ENCODE data around the gene COX4I1. TPM values are rescaled to one million over a fixed set of nuclear protein-coding genes. Genes with fewer than 3 reads are reported as not detected.

The COX4I1 gene
- total RNA-seq, 1 experiment from 2014 or later = 429 TPM

- in situ Hi-C loops (cut with HindIII; ENCODE audit: low pct_unique_long_range_greater_than_20kb, low sequenced_read_pairs) (no loop called here), intact Hi-C loops (cut with micrococcal nuclease; ENCODE audit: unreplicated experiment) (no loop called here)
- H3K4me3 ChIP-seq (ENCODE audit: low read depth in 2 of 2, low read length in 2 of 2) = no peak overlapping the region
- BruUV-seq (replicated peaks) = no TSS peak
- H3K27ac ChIP-seq (ENCODE audit: low read length) = no peak overlapping the region
- TF ChIP-seq CTCF (IDR thresholded peaks at IDR 0.05) (no peak), POLR2AphosphoS5 (IDR thresholded peaks at IDR 0.05; ENCODE audit: low read depth, low read length) (no peak), REST (IDR thresholded peaks at IDR 0.05; ENCODE audit: insufficient read depth in 1 of 2, low read depth in 2 of 2, low read length in 1 of 2) (no peak), TCF7L2 (IDR thresholded peaks at IDR 0.05; ENCODE audit: low read depth, low read length) (no peak), SIN3A (IDR thresholded peaks at IDR 0.05; ENCODE audit: borderline replicate concordance, insufficient read depth, low read depth, low read length) (no peak)
- no peak for ATAC-seq
- no peaks in the 10 kb centered on the region for H3K9me3 ChIP-seq (ENCODE audit: control insufficient read depth, insufficient read depth, low read depth, low read length)
- H3K4me1 ChIP-seq (ENCODE audit: control insufficient read depth, insufficient read depth, low read length) = no peaks in the 10 kb centered on the region
- CTCF ChIA-PET = no interaction called here
- H3K36me3 ChIP-seq (ENCODE audit: control insufficient read depth, insufficient read depth, low read length) = peaks cover 3% of the 10 kb centered on the region; the same call in 1 of the 2 replicates
- DNase-seq (ENCODE audit: low read depth, low spot score) = no peak
- H3K27me3 ChIP-seq (ENCODE audit: control insufficient read depth, insufficient read depth, low read length) = no peaks in the 10 kb centered on the region
- POLR2A ChIA-PET = interaction anchor here (0.6 kb wide), 1 partner anchor 37 kb away, joined by 5 read pairs; no protein-coding TSS in a partner anchor
Observed at GRCh38 chr16:85781695-85782370, 17.7 kb upstream of the COX4I1 start.

- intact Hi-C loops (cut with micrococcal nuclease; ENCODE audit: unreplicated experiment) = no loop called here
- H3K27ac ChIP-seq (ENCODE audit: low read length) = no peak overlapping the region
- POLR2A ChIA-PET = interaction anchor here (0.6 kb wide), 1 partner anchor 37 kb away, joined by 5 read pairs; no protein-coding TSS in a partner anchor
- CTCF ChIA-PET = no interaction called here
- H3K4me1 ChIP-seq (ENCODE audit: control insufficient read depth, insufficient read depth, low read length) = no peaks in the 10 kb centered on the region
- TF ChIP-seq REST (IDR thresholded peaks at IDR 0.05; ENCODE audit: insufficient read depth in 1 of 2, low read depth in 2 of 2, low read length in 1 of 2) (no peak), TCF7L2 (IDR thresholded peaks at IDR 0.05; ENCODE audit: low read depth, low read length) (no peak), POLR2AphosphoS5 (IDR thresholded peaks at IDR 0.05; ENCODE audit: low read depth, low read length) (no peak), CTCF (IDR thresholded peaks at IDR 0.05) (no peak), SIN3A (IDR thresholded peaks at IDR 0.05; ENCODE audit: borderline replicate concordance, insufficient read depth, low read depth, low read length) (no peak)
- no peak for ATAC-seq
- in situ Hi-C loops (cut with HindIII; ENCODE audit: low pct_unique_long_range_greater_than_20kb, low sequenced_read_pairs) = no loop called here
- no peaks in the 10 kb centered on the region for H3K27me3 ChIP-seq (ENCODE audit: control insufficient read depth, insufficient read depth, low read length)
- H3K4me3 ChIP-seq (ENCODE audit: low read depth in 2 of 2, low read length in 2 of 2) = no peak overlapping the region
- DNase-seq (ENCODE audit: low read depth, low spot score) = no peak
- no TSS peak for BruUV-seq (replicated peaks)
- no peaks in the 10 kb centered on the region for H3K9me3 ChIP-seq (ENCODE audit: control insufficient read depth, insufficient read depth, low read depth, low read length)
- peaks cover 3% of the 10 kb centered on the region; the same call in 1 of the 2 replicates for H3K36me3 ChIP-seq (ENCODE audit: control insufficient read depth, insufficient read depth, low read length)
Observed at GRCh38 chr16:85782451-85782850, 17.0 kb upstream of the COX4I1 start.
